SH-SY5Y (cell line): ENCODE measurements around the gene GAST.

Experiments used
- GATA2 ChIP-seq: IDR thresholded peaks from 2 replicates; pipeline ENCODE4 v1.6.1; 2011; ENCODE audit warnings: mild to moderate bottlenecking, low read depth, low read length
- GATA3 ChIP-seq: IDR thresholded peaks from 2 replicates; pipeline ENCODE4 v1.6.1; 2011; ENCODE audit warnings: low read depth, mild to moderate bottlenecking, low read length, moderate library complexity

- TF ChIP-seq GATA2 (no peak), GATA3 (no peak)
These were observed 30.4 kb upstream of the GAST start for GRCh38 chr17:41681776-41682175.
